ENCODE results near the gene DDX31. TPM values are rescaled to one million over a fixed set of nuclear protein-coding genes. Genes with fewer than 3 reads are reported as not detected.

Gene DDX31
- total RNA-seq, 1 experiment from 2014 or later = 14.6 TPM

- BruUV-seq (replicated peaks) = no TSS peak
- CTCF ChIA-PET = no interaction called here
- no peak overlapping the region for H3K4me3 ChIP-seq (ENCODE audit: low read length)
- no peak for ATAC-seq
- H3K27me3 ChIP-seq (ENCODE audit: low read length) = no peaks in the 10 kb centered on the region
- no peaks in the 10 kb centered on the region for H3F3A ChIP-seq (ENCODE audit: low read length, unreplicated experiment)
- no peaks in the 10 kb centered on the region for H3K4me1 ChIP-seq (ENCODE audit: insufficient read depth, low read length)
- no peaks in the 10 kb centered on the region for H3K79me2 ChIP-seq (ENCODE audit: low read length)
- no peaks in the 10 kb centered on the region for H3K36me3 ChIP-seq (ENCODE audit: low read depth, low read length)
- H3K9ac ChIP-seq (ENCODE audit: low read length) = no peak overlapping the region
- TF ChIP-seq EZH2 (IDR thresholded peaks at IDR 0.05; ENCODE audit: low read length, unreplicated experiment) = no peak
- TF ChIP-seq EZH2phosphoT487 (IDR thresholded peaks at IDR 0.05; ENCODE audit: borderline replicate concordance, low read length) = no peak
- TF ChIP-seq, protein P1, sequence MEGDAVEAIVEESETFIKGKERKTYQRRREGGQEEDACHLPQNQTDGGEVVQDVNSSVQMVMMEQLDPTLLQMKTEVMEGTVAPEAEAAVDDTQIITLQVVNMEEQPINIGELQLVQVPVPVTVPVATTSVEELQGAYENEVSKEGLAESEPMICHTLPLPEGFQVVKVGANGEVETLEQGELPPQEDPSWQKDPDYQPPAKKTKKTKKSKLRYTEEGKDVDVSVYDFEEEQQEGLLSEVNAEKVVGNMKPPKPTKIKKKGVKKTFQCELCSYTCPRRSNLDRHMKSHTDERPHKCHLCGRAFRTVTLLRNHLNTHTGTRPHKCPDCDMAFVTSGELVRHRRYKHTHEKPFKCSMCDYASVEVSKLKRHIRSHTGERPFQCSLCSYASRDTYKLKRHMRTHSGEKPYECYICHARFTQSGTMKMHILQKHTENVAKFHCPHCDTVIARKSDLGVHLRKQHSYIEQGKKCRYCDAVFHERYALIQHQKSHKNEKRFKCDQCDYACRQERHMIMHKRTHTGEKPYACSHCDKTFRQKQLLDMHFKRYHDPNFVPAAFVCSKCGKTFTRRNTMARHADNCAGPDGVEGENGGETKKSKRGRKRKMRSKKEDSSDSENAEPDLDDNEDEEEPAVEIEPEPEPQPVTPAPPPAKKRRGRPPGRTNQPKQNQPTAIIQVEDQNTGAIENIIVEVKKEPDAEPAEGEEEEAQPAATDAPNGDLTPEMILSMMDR (conservative IDR thresholded peaks at IDR 0.05; ENCODE audit: low read depth, low read length) = no peak
- no peaks in the 10 kb centered on the region for H3K9me3 ChIP-seq (ENCODE audit: low read length)
- no peak overlapping the region for H3K4me2 ChIP-seq (ENCODE audit: low read length)
- H2AFZ ChIP-seq (ENCODE audit: low read length) = no peak overlapping the region
- POLR2A ChIA-PET (ENCODE audit: unreplicated experiment) = no interaction called here
- H3K9me2 ChIP-seq (replicated peaks; ENCODE audit: low read length) = no peaks in the 10 kb centered on the region
- no peak overlapping the region for H3K27ac ChIP-seq (ENCODE audit: low read length)
- DNase-seq = no peak
- intact Hi-C loops (cut with micrococcal nuclease) = no loop called here
- no peaks in the 10 kb centered on the region for H4K20me1 ChIP-seq (ENCODE audit: low read length)
Measured at GRCh38 chr9:132582786-132583583, 86.8 kb downstream of the DDX31 start.

DNA sequence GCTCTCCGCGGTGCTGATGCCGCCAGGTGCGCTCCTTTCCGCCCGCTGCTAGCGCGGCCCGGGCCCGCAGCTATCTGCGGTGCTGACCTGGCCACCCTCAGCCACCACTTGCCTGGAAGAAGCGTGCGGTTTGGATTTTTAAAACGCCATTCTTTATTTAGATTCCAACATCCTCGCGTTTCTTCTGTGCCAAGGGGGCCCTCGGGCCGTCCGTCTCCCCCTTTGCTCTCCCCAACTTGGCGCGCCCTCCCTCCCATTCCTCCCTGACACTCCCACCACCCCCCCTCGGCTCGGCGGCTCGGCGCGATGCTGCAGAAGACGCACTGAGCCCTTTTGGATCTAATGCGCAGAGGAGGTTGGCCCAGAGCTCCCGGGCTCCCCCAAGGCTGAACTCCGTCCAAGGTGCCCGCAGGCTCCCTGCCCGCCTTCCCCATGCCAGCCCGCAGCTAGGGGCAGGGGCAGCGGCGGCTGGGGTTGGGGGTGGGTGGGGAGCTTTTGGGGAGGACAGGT is 87.5 kb downstream of the DDX31 start, which contains the start of gene BARHL1:
TSS of gene BARHL1 (plus strand) at position 331 of the 510 bp plus-strand sequence. CDS start 192 bp downstream, outside the sequence.
- no TSS peak for BruUV-seq (replicated peaks)
- no peaks in the 10 kb centered on the region for H3K79me2 ChIP-seq (ENCODE audit: low read length)
- H3K9me2 ChIP-seq (replicated peaks; ENCODE audit: low read length) = no peaks in the 10 kb centered on the region
- no peaks in the 10 kb centered on the region for H3K4me1 ChIP-seq (ENCODE audit: insufficient read depth, low read length)
- no peaks in the 10 kb centered on the region for H4K20me1 ChIP-seq (ENCODE audit: low read length)
- POLR2A ChIA-PET (ENCODE audit: unreplicated experiment) = no interaction called here
- no peak within 1 kb of the TSS for H3K27ac ChIP-seq (ENCODE audit: low read length)
- H2AFZ ChIP-seq (ENCODE audit: low read length) = no peak within 1 kb of the TSS
- intact Hi-C loops (cut with micrococcal nuclease) = no loop called here
- H3F3A ChIP-seq (ENCODE audit: low read length, unreplicated experiment) = no peaks in the 10 kb centered on the region
- DNase-seq (no peak), ATAC-seq (no peak)
- H3K9me3 ChIP-seq (ENCODE audit: low read length) = no peaks in the 10 kb centered on the region
- CTCF ChIA-PET = no interaction called here
- TF ChIP-seq EZH2phosphoT487 (IDR thresholded peaks at IDR 0.05; ENCODE audit: borderline replicate concordance, low read length) (no peak), EZH2 (IDR thresholded peaks at IDR 0.05; ENCODE audit: low read length, unreplicated experiment) (no peak)
- TF ChIP-seq, protein P1 (conservative IDR thresholded peaks at IDR 0.05; ENCODE audit: low read depth, low read length) = no peak
- peak within 1 kb of the TSS; percentile 64 for H3K4me2 ChIP-seq (ENCODE audit: low read length)
- H3K27me3 ChIP-seq (ENCODE audit: low read length) = no peaks in the 10 kb centered on the region
- H3K4me3 ChIP-seq (ENCODE audit: low read length) = peak within 1 kb of the TSS; percentile 44
- H3K9ac ChIP-seq (ENCODE audit: low read length) = no peak within 1 kb of the TSS
- no peaks in the 10 kb centered on the region for H3K36me3 ChIP-seq (ENCODE audit: low read depth, low read length)

- Histone ChIP-seq H3K27me3 (ENCODE audit: low read length) (no peaks in the 10 kb centered on the region), H3K9ac (ENCODE audit: low read length) (no peak overlapping the region), H3K4me2 (ENCODE audit: low read length) (no peak overlapping the region), H3K79me2 (ENCODE audit: low read length) (no peaks in the 10 kb centered on the region), H3K4me1 (ENCODE audit: insufficient read depth, low read length) (no peaks in the 10 kb centered on the region), H2AFZ (ENCODE audit: low read length) (no peak overlapping the region), H3K9me2 (replicated peaks; ENCODE audit: low read length) (no peaks in the 10 kb centered on the region), H3K27ac (ENCODE audit: low read length) (no peak overlapping the region), H3K4me3 (ENCODE audit: low read length) (no peak overlapping the region), H3K36me3 (ENCODE audit: low read depth, low read length) (no peaks in the 10 kb centered on the region), H3K9me3 (ENCODE audit: low read length) (no peaks in the 10 kb centered on the region), H4K20me1 (ENCODE audit: low read length) (no peaks in the 10 kb centered on the region), H3F3A (ENCODE audit: low read length, unreplicated experiment) (no peaks in the 10 kb centered on the region)
- no TSS peak for BruUV-seq (replicated peaks)
- CTCF ChIA-PET = no interaction called here
- intact Hi-C loops (cut with micrococcal nuclease) = no loop called here
- POLR2A ChIA-PET (ENCODE audit: unreplicated experiment) = no interaction called here
- DNase-seq (no peak), ATAC-seq (no peak)
- no peak for TF ChIP-seq EZH2 (IDR thresholded peaks at IDR 0.05; ENCODE audit: low read length, unreplicated experiment)
Measured at GRCh38 chr9:132579427-132579798, 90.4 kb downstream of the DDX31 start.
